SK-N-SH (cell line): ENCODE results near the gene ASTN2.

Experiments used
- ELF1 ChIP-seq: IDR thresholded peaks from 2 replicates; pipeline ENCODE4 v1.4.0; 2012
- EZH2phosphoT487 ChIP-seq: fragments of 200-600 bp; sonication (generic); IDR thresholded peaks from 2 replicates; pipeline ENCODE4 v1.6.1; 2017; ENCODE audit warnings: low read depth, mixed run types, mild to moderate bottlenecking, antibody characterized with exemption, moderate library complexity, borderline replicate concordance
- FOSL2 ChIP-seq: IDR thresholded peaks from 2 replicates; pipeline ENCODE4 v1.4.0; 2012; ENCODE audit warnings: low read depth, mild to moderate bottlenecking, moderate library complexity, borderline replicate concordance
- FOXM1 ChIP-seq: IDR thresholded peaks from 2 replicates; pipeline ENCODE4 v1.4.0; 2012; ENCODE audit warnings: low read depth, mild to moderate bottlenecking
- MXI1 ChIP-seq: IDR thresholded peaks from 2 replicates; pipeline ENCODE4 v1.6.1; 2012; ENCODE audit warnings: mild to moderate bottlenecking, low read depth, low read length, improper control_type of control experiment
- POLR2AphosphoS5 ChIP-seq: IDR thresholded peaks from 2 replicates; pipeline ENCODE4 v1.6.1; 2012; ENCODE audit warnings: low read depth, low read length
- RFX5 ChIP-seq: IDR thresholded peaks from 2 replicates; pipeline ENCODE4 v1.6.1; 2012; ENCODE audit warnings: mild to moderate bottlenecking, improper control_type of control experiment, low read length
- SIN3A ChIP-seq: IDR thresholded peaks from 2 replicates; pipeline ENCODE4 v1.6.1; 2012; ENCODE audit warnings: low read depth, mild to moderate bottlenecking, low read length, moderate library complexity, borderline replicate concordance
- TCF12 ChIP-seq: IDR thresholded peaks from 2 replicates; pipeline ENCODE4 v1.4.0; 2012
- YY1 ChIP-seq: IDR thresholded peaks from 2 replicates; pipeline ENCODE4 v1.4.0; 2012; ENCODE audit warnings: low read depth, mild to moderate bottlenecking
- TF ChIP-seq, protein P1 (sequence below): fragments of 200-600 bp; sonication (generic); IDR thresholded peaks from 2 replicates; pipeline ENCODE4 v1.6.1; 2017; ENCODE audit warnings: antibody characterized with exemption, mild to moderate bottlenecking, moderate library complexity

GRCh38 chr9:117080765-117081390 is 334.0 kb downstream of the ASTN2 start:
- TF ChIP-seq, protein P1, sequence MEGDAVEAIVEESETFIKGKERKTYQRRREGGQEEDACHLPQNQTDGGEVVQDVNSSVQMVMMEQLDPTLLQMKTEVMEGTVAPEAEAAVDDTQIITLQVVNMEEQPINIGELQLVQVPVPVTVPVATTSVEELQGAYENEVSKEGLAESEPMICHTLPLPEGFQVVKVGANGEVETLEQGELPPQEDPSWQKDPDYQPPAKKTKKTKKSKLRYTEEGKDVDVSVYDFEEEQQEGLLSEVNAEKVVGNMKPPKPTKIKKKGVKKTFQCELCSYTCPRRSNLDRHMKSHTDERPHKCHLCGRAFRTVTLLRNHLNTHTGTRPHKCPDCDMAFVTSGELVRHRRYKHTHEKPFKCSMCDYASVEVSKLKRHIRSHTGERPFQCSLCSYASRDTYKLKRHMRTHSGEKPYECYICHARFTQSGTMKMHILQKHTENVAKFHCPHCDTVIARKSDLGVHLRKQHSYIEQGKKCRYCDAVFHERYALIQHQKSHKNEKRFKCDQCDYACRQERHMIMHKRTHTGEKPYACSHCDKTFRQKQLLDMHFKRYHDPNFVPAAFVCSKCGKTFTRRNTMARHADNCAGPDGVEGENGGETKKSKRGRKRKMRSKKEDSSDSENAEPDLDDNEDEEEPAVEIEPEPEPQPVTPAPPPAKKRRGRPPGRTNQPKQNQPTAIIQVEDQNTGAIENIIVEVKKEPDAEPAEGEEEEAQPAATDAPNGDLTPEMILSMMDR, result no peak
- no peak for TF ChIP-seq FOXM1
- no peak for TF ChIP-seq POLR2AphosphoS5
- no peak for TF ChIP-seq YY1
- TF ChIP-seq RFX5, result 0 out of 2 replicates have a peak, but pooled peaks have one; percentile 20
- no peak for TF ChIP-seq TCF12
- TF ChIP-seq FOSL2, result no peak
- no peak for TF ChIP-seq SIN3A
- no peak for TF ChIP-seq EZH2phosphoT487
- TF ChIP-seq ELF1, result no peak
- no peak for TF ChIP-seq MXI1
